PC-3 (cell line): ENCODE results near the gene CNST. TPM values are rescaled to one million over a fixed set of nuclear protein-coding genes. Genes with fewer than 3 reads are reported as not detected.

Experiments used
- ATAC-seq: fragments of 200-7000 bp; cut with Tn5 transposase; 2 replicates; pipeline ENCODE4 v1.9.1; 2020; ENCODE audit warnings: mild to moderate bottlenecking, moderate library complexity
- BruUV-seq: library from RNA; stranded (reverse); fragments of 400-500 nt; replicated peaks from 2 replicates; lab custom pipeline; 2021; lab: Mats Ljungman, UMichigan
- CTCF ChIA-PET: fragments of 300-600 bp; sonication (Branson Sonifier 250); formaldehyde crosslinking; loops from one replicate; lab custom pipeline; 2022; ENCODE audit warnings: antibody characterized with exemption; lab: Charles Lee
- POLR2A ChIA-PET: fragments of 300-600 bp; sonication (Branson Sonifier 250); formaldehyde crosslinking; loops from one replicate; lab custom pipeline; 2022; ENCODE audit warnings: antibody characterized with exemption; ENCODE audit not compliant: unreplicated experiment; lab: Charles Lee
- DNase-seq: peaks from one replicate; pipeline ENCODE4 v3.0.0-alpha.2; 2015
- H2AFZ ChIP-seq: fragments of 300-600 bp; sonication (generic); 2 replicates; pipeline ENCODE4 v1.6.0; 2016; ENCODE audit warnings: antibody characterized with exemption, low read length
- H3F3A ChIP-seq: fragments of 300-600 bp; sonication (generic); one replicate; pipeline ENCODE4 v1.6.0; 2017; ENCODE audit warnings: antibody characterized with exemption, low read length, control low read depth, mild to moderate bottlenecking; ENCODE audit not compliant: unreplicated experiment
- H3K27ac ChIP-seq: fragments of 300-600 bp; sonication (generic); 2 replicates; pipeline ENCODE4 v1.5.1; 2016; ENCODE audit warnings: mild to moderate bottlenecking, low read length
- H3K27me3 ChIP-seq: fragments of 300-600 bp; sonication (generic); 2 replicates; pipeline ENCODE4 v1.6.1; 2016; ENCODE audit warnings: low read length, mixed read lengths
- H3K36me3 ChIP-seq: fragments of 300-600 bp; sonication (generic); 2 replicates; pipeline ENCODE4 v1.6.1; 2016; ENCODE audit warnings: low read depth, mixed run types, low read length, mixed read lengths
- H3K4me1 ChIP-seq: fragments of 300-600 bp; sonication (generic); 2 replicates; pipeline ENCODE4 v1.5.1; 2016; ENCODE audit warnings: low read length; ENCODE audit not compliant: insufficient read depth
- H3K4me2 ChIP-seq: fragments of 300-600 bp; sonication (generic); 2 replicates; pipeline ENCODE4 v1.6.0; 2016; ENCODE audit warnings: low read length
- H3K4me3 ChIP-seq: fragments of 300-600 bp; sonication (generic); 2 replicates; pipeline ENCODE4 v1.5.1; 2016; ENCODE audit warnings: mild to moderate bottlenecking, low read length, mixed read lengths
- H3K79me2 ChIP-seq: fragments of 300-600 bp; sonication (generic); 2 replicates; pipeline ENCODE4 v1.6.1; 2017; ENCODE audit warnings: low read length, mixed read lengths
- H3K9ac ChIP-seq: fragments of 300-600 bp; sonication (generic); 2 replicates; pipeline ENCODE4 v1.6.0; 2016; ENCODE audit warnings: mild to moderate bottlenecking, low read length
- H3K9me2 ChIP-seq: fragments of 300-600 bp; sonication (generic); replicated peaks from 2 replicates; pipeline ENCODE4 v1.6.1; 2016; ENCODE audit warnings: mixed run types, low read length, mixed read lengths
- H3K9me3 ChIP-seq: fragments of 300-600 bp; sonication (generic); 2 replicates; pipeline ENCODE4 v1.6.1; 2016; ENCODE audit warnings: low read length, mixed read lengths
- H4K20me1 ChIP-seq: fragments of 300-600 bp; sonication (generic); 2 replicates; pipeline ENCODE4 v1.6.1; 2016; ENCODE audit warnings: low read length, mixed read lengths
- EZH2 ChIP-seq: fragments of 300-600 bp; sonication (generic); IDR thresholded peaks from one replicate; pipeline ENCODE4 v1.6.1; 2017; ENCODE audit warnings: antibody characterized with exemption, mild to moderate bottlenecking, low read length; ENCODE audit not compliant: unreplicated experiment
- EZH2phosphoT487 ChIP-seq: fragments of 300-600 bp; sonication (generic); IDR thresholded peaks from 2 replicates; pipeline ENCODE4 v1.6.1; 2018; ENCODE audit warnings: mild to moderate bottlenecking, antibody characterized with exemption, low read length, borderline replicate concordance
- intact Hi-C: fragments of 100-400 bp; cut with micrococcal nuclease; formaldehyde crosslinking; loops from 2 replicates; pipeline ENCODE4 v1.9.0; 2023
- total RNA-seq: library from RNA; depleted of rRNA; stranded (reverse); fragments of >200 nt; gene quantifications from 2 replicates; pipeline ENCODE4 v1.2.3, GENCODE V29; 2014
- TF ChIP-seq, protein P1 (sequence below): fragments of 300-600 bp; sonication (generic); conservative IDR thresholded peaks from 2 replicates; pipeline ENCODE4 v1.5.1; 2017; ENCODE audit warnings: antibody characterized with exemption, low read depth, mild to moderate bottlenecking, low read length

Gene CNST
- total RNA-seq, 1 experiment from 2014 or later = 13.5 TPM

DNA sequence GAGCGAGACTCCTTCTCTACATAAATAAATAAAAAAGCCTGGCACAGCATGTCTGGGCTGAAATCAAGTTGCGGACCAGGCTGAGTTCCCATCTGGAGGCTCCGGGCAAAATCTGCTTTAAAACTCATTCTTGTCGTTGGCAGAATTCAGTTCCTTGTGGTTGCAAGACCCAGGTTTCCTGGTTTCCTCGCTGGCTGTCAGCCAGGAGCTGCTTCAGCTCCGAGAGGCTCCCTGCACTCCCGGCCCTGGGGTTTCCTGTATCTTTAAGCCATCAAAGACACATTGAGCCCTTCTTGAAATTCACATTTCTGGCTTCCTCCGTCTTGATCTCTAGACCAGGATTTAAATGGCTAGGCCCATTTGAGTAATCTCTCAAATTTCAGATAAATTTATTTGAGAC lies 137.3 kb downstream of the CNST start:
- intact Hi-C loops = no loop called here

DNA sequence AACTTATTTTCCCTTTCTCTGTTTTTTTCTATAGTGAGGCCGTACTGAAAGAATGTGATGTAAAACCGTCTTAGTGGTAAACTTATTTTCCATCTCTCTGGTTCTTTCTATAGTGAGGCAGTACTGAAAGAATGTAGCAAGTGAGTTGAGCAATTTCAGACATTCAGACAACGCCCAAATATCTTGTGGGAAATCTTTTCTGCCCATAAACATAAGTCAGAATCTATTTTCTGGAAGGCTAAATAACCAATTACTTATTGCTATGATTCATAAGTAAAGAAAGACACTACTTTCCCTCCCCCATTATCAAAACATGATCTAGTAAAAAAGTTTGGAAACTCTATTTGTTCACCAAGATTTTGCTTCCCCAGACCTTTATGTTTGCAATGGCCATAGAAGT lies 139.1 kb downstream of the CNST start:
- no peak overlapping the region for H3K4me3 ChIP-seq
- BruUV-seq = no TSS peak
- intact Hi-C loops = no loop called here
- H3K9me2 ChIP-seq = no peaks in the 10 kb centered on the region
- H3F3A ChIP-seq = no peaks in the 10 kb centered on the region
- peak overlapping the region; percentile 42 for H3K4me2 ChIP-seq
- no peaks in the 10 kb centered on the region for H3K27me3 ChIP-seq
- DNase-seq (peak; percentile 93), ATAC-seq (peak; percentile 88)
- no peaks in the 10 kb centered on the region for H4K20me1 ChIP-seq
- no peaks in the 10 kb centered on the region for H3K79me2 ChIP-seq
- TF ChIP-seq, protein P1, sequence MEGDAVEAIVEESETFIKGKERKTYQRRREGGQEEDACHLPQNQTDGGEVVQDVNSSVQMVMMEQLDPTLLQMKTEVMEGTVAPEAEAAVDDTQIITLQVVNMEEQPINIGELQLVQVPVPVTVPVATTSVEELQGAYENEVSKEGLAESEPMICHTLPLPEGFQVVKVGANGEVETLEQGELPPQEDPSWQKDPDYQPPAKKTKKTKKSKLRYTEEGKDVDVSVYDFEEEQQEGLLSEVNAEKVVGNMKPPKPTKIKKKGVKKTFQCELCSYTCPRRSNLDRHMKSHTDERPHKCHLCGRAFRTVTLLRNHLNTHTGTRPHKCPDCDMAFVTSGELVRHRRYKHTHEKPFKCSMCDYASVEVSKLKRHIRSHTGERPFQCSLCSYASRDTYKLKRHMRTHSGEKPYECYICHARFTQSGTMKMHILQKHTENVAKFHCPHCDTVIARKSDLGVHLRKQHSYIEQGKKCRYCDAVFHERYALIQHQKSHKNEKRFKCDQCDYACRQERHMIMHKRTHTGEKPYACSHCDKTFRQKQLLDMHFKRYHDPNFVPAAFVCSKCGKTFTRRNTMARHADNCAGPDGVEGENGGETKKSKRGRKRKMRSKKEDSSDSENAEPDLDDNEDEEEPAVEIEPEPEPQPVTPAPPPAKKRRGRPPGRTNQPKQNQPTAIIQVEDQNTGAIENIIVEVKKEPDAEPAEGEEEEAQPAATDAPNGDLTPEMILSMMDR = no peak
- TF ChIP-seq EZH2 = no peak
- TF ChIP-seq EZH2phosphoT487 = no peak
- peak overlapping the region; percentile 41 for H3K9ac ChIP-seq
- POLR2A ChIA-PET = no interaction called here
- H2AFZ ChIP-seq = peak overlapping the region; percentile 8; the same call in 1 of the 2 replicates
- no peaks in the 10 kb centered on the region for H3K9me3 ChIP-seq
- no peaks in the 10 kb centered on the region for H3K36me3 ChIP-seq
- H3K27ac ChIP-seq = peak overlapping the region; percentile 81
- CTCF ChIA-PET = no interaction called here
- H3K4me1 ChIP-seq = peaks cover 20% of the 10 kb centered on the region

More for the DNA sequence above, 137.3 kb downstream of the CNST start:
- H3K27ac ChIP-seq = no peak overlapping the region
- no peaks in the 10 kb centered on the region for H3F3A ChIP-seq
- no peaks in the 10 kb centered on the region for H3K9me2 ChIP-seq
- H3K4me1 ChIP-seq = peaks cover 28% of the 10 kb centered on the region
- H3K4me2 ChIP-seq = no peak overlapping the region
- no peaks in the 10 kb centered on the region for H3K9me3 ChIP-seq
- ChIA-PET POLR2A (no interaction called here), CTCF (no interaction called here)
- H3K79me2 ChIP-seq = no peaks in the 10 kb centered on the region
- no peaks in the 10 kb centered on the region for H3K36me3 ChIP-seq
- TF ChIP-seq, protein P1 = no peak
- TF ChIP-seq EZH2phosphoT487 = no peak
- TF ChIP-seq EZH2 = no peak
- DNase-seq = no peak
- no TSS peak for BruUV-seq
- H3K27me3 ChIP-seq = no peaks in the 10 kb centered on the region
- H4K20me1 ChIP-seq = no peaks in the 10 kb centered on the region
- ATAC-seq = no peak
- H3K9ac ChIP-seq = no peak overlapping the region
- no peak overlapping the region for H3K4me3 ChIP-seq
- 0 out of 2 replicates have a peak overlapping the region, but pooled peaks have one; percentile 6 for H2AFZ ChIP-seq

DNA sequence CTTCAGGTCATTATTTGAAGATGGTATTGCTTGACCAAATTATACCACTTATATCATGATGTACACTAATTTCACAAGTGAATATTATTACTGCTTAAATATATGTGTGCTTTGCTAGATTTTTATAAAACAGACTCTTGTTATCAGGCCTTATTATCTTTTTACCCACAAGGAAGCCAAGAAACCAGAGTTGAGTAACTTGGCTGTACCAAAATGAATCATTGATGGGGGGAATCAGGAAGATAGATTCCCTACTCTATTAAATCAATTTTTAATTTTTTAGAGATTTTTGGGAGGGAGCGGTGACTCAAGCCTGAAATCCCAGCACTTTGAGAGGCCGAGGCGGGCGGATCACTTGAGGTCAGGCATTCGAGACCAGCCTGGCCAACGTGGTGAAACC lies 141.9 kb downstream of the CNST start:
- ChIA-PET CTCF (no interaction called here), POLR2A (no interaction called here)
- no TSS peak for BruUV-seq
- Histone ChIP-seq H3K27me3 (no peaks in the 10 kb centered on the region), H3K9me2 (no peaks in the 10 kb centered on the region), H3K36me3 (no peaks in the 10 kb centered on the region), H2AFZ (no peak overlapping the region), H3K9ac (no peak overlapping the region), H3K4me2 (no peak overlapping the region), H3K79me2 (no peaks in the 10 kb centered on the region), H3K4me1 (peaks cover 20% of the 10 kb centered on the region), H3K27ac (no peak overlapping the region), H3F3A (no peaks in the 10 kb centered on the region), H3K9me3 (no peaks in the 10 kb centered on the region), H3K4me3 (no peak overlapping the region), H4K20me1 (no peaks in the 10 kb centered on the region)
- TF ChIP-seq, protein P1 = no peak
- TF ChIP-seq EZH2 = no peak
- TF ChIP-seq EZH2phosphoT487 = no peak
- intact Hi-C loops = no loop called here
- ATAC-seq (no peak), DNase-seq (no peak)
